Ascending aorta (tissue), 2 donors: ENCODE data around the gene MARK4. TPM values are rescaled to one million over a fixed set of nuclear protein-coding genes. Genes with fewer than 3 reads are reported as not detected.

Experiments
- DNase-seq, 2 donors: peaks; one replicate each; pipeline ENCODE4 v3.0.0-alpha.2; 2019; ENCODE audit warnings: low spot score in 2 of 2
- H3K27ac ChIP-seq, 2 donors: fragments of 200-600 bp; sonication (generic); one replicate each; pipeline ENCODE4 v1.5.1; 2016 to 2017; ENCODE audit warnings: mild to moderate bottlenecking in 1 of 2
- H3K27me3 ChIP-seq: fragments of 200-600 bp; sonication (generic); one replicate; pipeline ENCODE4 v1.5.1; 2017
- H3K36me3 ChIP-seq, 2 donors: fragments of 200-600 bp; sonication (generic); one replicate each; pipeline ENCODE4 v1.5.1; 2016
- H3K4me1 ChIP-seq, 2 donors: fragments of 200-600 bp; sonication (generic); one replicate each; pipeline ENCODE4 v1.5.1; 2016 to 2017; ENCODE audit warnings: mild to moderate bottlenecking in 1 of 2
- H3K4me3 ChIP-seq, 2 donors: fragments of 200-600 bp; sonication (generic); one replicate each; pipeline ENCODE4 v1.5.1; 2016 to 2017; ENCODE audit warnings: mild to moderate bottlenecking in 1 of 2
- H3K9me3 ChIP-seq, 2 donors: fragments of 200-600 bp; sonication (generic); one replicate each; pipeline ENCODE4 v1.5.1; 2016
- intact Hi-C: fragments of 100-400 bp; cut with DNase I; formaldehyde crosslinking; loops from one replicate; pipeline ENCODE4 v1.15.1; 2023
- total RNA-seq: library from RNA; depleted of rRNA; stranded (reverse); fragments of >200 nt; gene quantifications from one replicate; pipeline ENCODE4 v1.1.0, GENCODE V29; 2016
- TF ChIP-seq, protein P1 (sequence below), 3 experiments: fragments of 200-600 bp in 2 of 3; fragments of 450-650 bp in 1 of 3; sonication (generic) in 2 of 3; IDR thresholded peaks; one replicate each; pipeline ENCODE4 v1.5.1; 2016 to 2019; ENCODE audit warnings: antibody characterized with exemption in 3 of 3, mild to moderate bottlenecking in 1 of 3, moderate library complexity in 1 of 3

MARK4 gene
- total RNA-seq, 1 donor from 2014 or later = 22.8 TPM

DNA sequence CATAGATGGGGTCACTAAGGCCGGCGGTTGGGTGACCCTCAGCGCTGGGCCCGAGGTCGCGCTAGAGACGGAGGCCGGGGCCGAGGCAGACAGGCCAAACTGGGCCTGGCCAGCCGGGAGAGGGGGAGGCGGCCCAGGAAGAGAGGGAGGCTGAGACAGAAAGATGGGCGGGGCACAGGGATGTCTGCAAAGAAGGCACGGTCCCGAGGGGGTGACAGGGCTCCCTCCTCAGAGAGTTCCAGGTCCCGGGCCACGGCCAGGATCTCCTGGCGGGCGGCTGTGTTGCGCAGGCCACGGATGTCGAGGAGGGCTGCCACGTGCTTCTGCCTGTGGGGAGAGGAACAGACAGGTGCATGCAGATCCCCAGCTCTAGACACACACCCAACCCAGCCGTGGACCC is 38.0 kb upstream of the MARK4 start:
- no peak for DNase-seq
- TF ChIP-seq, protein P1, sequence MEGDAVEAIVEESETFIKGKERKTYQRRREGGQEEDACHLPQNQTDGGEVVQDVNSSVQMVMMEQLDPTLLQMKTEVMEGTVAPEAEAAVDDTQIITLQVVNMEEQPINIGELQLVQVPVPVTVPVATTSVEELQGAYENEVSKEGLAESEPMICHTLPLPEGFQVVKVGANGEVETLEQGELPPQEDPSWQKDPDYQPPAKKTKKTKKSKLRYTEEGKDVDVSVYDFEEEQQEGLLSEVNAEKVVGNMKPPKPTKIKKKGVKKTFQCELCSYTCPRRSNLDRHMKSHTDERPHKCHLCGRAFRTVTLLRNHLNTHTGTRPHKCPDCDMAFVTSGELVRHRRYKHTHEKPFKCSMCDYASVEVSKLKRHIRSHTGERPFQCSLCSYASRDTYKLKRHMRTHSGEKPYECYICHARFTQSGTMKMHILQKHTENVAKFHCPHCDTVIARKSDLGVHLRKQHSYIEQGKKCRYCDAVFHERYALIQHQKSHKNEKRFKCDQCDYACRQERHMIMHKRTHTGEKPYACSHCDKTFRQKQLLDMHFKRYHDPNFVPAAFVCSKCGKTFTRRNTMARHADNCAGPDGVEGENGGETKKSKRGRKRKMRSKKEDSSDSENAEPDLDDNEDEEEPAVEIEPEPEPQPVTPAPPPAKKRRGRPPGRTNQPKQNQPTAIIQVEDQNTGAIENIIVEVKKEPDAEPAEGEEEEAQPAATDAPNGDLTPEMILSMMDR (IDR thresholded peaks at IDR 0.05) = no peak
- Histone ChIP-seq H3K36me3 (no peaks in the 10 kb centered on the region), H3K4me1 (no peaks in the 10 kb centered on the region), H3K27ac (no peak overlapping the region), H3K4me3 (no peak overlapping the region), H3K9me3 (no peaks in the 10 kb centered on the region), H3K27me3 (peaks cover 5% of the 10 kb centered on the region)
- intact Hi-C loops = no loop called here

DNA sequence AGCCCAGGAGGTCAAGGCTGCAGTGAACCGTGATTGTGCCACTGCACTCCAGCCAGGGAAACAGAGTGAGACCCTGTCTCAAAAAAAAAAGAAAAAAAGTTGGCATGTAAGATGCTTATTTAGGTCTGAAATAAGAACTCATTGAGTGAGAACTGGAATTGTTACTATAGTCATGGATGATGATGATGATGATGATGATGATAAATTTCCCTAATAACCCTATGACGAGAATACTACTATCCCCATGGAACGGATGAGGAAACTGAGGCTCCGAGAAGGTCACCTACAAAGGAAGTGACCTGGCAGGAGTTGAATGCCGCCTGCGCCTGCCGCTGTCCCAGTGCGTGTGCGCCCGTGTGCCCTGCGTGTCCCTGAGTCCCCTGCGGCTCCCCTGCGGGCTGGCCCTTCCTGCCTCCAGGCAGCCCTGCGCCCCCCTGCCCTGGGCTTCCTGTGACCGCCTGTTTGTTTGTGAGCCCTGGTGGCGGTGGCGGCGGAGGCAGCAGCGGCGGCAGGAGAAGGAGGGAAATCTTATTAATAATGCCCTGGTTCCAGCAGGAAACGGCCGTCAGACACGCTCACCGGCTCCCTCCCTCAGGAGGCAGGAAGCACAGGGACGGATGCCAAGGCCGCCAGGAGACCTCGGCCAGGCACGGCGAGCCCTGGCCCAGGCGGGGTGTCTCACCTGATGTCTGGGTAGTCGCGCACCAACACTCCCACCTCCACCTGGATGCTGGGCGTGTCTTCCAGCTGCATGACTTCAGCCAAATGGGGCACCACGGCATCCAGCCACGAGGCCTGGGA is 35.5 kb upstream of the MARK4 start:
- H3K27ac ChIP-seq = no peak overlapping the region
- intact Hi-C loops = no loop called here
- TF ChIP-seq, protein P1 (IDR thresholded peaks at IDR 0.05) = no peak
- peaks cover 7% of the 10 kb centered on the region for H3K27me3 ChIP-seq
- no peaks in the 10 kb centered on the region for H3K9me3 ChIP-seq
- no peaks in the 10 kb centered on the region for H3K4me1 ChIP-seq
- H3K36me3 ChIP-seq = no peaks in the 10 kb centered on the region
- H3K4me3 ChIP-seq = no peak overlapping the region
- no peak for DNase-seq

DNA sequence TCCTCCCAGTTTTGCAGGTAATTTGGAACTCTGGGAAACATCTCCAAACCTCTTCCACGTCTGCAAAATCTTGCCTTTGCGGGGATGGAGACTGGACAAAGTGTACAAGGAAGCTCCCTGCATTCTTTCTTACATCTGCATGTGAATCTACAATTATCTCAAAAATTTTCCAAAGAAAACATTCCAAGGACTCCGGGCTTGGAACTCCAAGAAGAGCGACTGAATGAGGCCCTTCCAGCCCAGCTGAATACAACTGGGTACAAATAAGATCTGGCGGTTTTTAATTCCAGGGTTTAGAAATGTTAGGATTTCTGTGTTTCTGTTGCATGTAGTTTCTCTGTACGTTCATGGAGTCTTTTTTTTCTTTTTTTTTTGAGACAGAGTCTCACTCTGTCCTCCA is 34.4 kb upstream of the MARK4 start:
- TF ChIP-seq, protein P1 (IDR thresholded peaks at IDR 0.05) = no peak
- Histone ChIP-seq H3K4me3 (no peak overlapping the region), H3K36me3 (no peaks in the 10 kb centered on the region), H3K9me3 (no peaks in the 10 kb centered on the region), H3K4me1 (no peaks in the 10 kb centered on the region), H3K27ac (no peak overlapping the region), H3K27me3 (peaks cover 7% of the 10 kb centered on the region)
- intact Hi-C loops = no loop called here
- no peak for DNase-seq

DNA sequence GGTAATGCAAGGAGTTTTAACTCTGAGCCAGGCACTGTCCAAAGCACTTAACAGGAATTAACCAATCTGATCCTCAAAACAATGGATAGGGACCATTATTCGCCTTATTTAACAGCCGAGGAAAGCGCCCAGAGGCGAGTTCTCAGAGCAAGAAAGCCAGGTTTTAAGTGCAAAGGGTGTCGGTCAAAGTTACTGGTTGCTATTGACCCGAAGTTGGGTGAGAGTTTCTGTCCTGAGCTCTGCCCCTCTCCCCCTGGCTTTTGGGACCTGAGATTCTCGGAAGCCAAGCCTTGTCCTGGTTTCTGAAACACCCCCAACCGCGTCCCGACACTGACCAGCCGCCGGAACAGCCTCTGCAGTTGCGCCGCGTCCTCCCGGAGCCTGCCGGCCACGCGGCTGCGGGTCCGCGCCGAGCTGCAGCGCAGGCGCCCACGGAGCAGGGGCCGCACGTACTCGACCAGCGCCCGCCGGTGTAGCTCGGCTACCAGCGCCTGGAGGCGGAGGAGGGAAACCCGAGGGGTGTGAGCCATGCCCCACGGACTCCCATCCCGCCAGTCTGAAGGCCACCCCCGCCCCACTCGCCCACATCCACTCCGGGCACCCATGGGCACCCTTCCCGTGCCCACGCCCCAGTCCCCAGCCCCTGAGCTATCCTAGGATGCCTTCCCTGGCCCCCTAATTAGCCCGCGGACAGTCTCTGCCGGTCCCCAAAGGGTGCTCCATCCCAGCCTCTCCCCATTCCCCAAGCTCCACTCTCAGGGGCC is 33.7 kb upstream of the MARK4 start:
- H3K9me3 ChIP-seq = no peaks in the 10 kb centered on the region
- DNase-seq = no peak
- no peak overlapping the region for H3K4me3 ChIP-seq
- H3K27me3 ChIP-seq = peaks cover 7% of the 10 kb centered on the region
- no peaks in the 10 kb centered on the region for H3K4me1 ChIP-seq
- H3K36me3 ChIP-seq = no peaks in the 10 kb centered on the region
- intact Hi-C loops = no loop called here
- H3K27ac ChIP-seq = no peak overlapping the region
- TF ChIP-seq, protein P1 (IDR thresholded peaks at IDR 0.05) = no peak

DNA sequence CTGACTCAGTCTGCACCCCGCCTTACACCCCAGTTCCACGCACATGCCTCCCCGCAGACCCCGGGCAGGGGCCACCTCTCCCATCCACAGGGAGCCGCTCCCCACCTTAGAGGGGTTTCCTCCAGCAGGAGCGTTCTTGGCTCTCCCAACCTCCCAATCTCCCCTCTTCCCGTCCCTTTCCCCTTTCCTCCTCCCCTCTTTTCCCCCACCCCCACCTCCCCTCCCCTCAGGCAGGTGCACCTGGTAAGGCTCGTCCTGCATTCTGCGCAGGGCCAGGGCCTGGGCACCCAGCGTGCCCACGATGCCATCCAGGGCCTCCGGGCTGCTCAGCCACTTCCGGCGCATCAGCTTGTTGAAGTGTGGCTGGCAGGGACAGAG is 33.1 kb upstream of the MARK4 start:
- H3K36me3 ChIP-seq = no peaks in the 10 kb centered on the region
- H3K27ac ChIP-seq = no peak overlapping the region
- no peaks in the 10 kb centered on the region for H3K9me3 ChIP-seq
- peaks cover 7% of the 10 kb centered on the region for H3K27me3 ChIP-seq
- TF ChIP-seq, protein P1 (IDR thresholded peaks at IDR 0.05) = no peak
- intact Hi-C loops = no loop called here
- no peak for DNase-seq
- H3K4me1 ChIP-seq = no peaks in the 10 kb centered on the region
- H3K4me3 ChIP-seq = no peak overlapping the region
